HL-60 (cell line): Measurements from ENCODE around the gene PCDH8.

Experiments used
- DNase-seq, 2 experiments: peaks; one replicate each; pipeline ENCODE4 v3.0.0-alpha.2; 2010 to 2020; ENCODE audit warnings: low read depth in 1 of 2, low spot score in 1 of 2
- H3K27ac ChIP-seq: fragments of 250-450 bp; sonication (Bioruptor Pico); replicated peaks from 2 replicates; pipeline ENCODE4 v1.5.1; 2020; ENCODE audit warnings: mild to moderate bottlenecking, moderate library complexity
- H3K27me3 ChIP-seq: fragments of 250-450 bp; sonication (Bioruptor Pico); 2 replicates; pipeline ENCODE4 v1.5.1; 2021; ENCODE audit warnings: mild to moderate bottlenecking, moderate library complexity; ENCODE audit not compliant: insufficient read depth, poor library complexity, severe bottlenecking
- H3K4me3 ChIP-seq: replicated peaks from 2 replicates; pipeline ENCODE4 v1.5.1; 2011; ENCODE audit warnings: mild to moderate bottlenecking, control low read depth, low read length; ENCODE audit not compliant: insufficient read depth
- GABPA ChIP-seq: IDR thresholded peaks from 2 replicates; pipeline ENCODE4 v1.6.1; 2012; ENCODE audit warnings: low read depth
- POLR2AphosphoS5 ChIP-seq: IDR thresholded peaks from 2 replicates; pipeline ENCODE4 v1.6.1; 2012; ENCODE audit warnings: low read depth
- SPI1 ChIP-seq: IDR thresholded peaks from 2 replicates; pipeline ENCODE4 v1.6.1; 2012; ENCODE audit warnings: low read depth, mild to moderate bottlenecking, borderline replicate concordance
- TF ChIP-seq, protein P1 (sequence below): IDR thresholded peaks from 2 replicates; pipeline ENCODE4 v1.6.1; 2012; ENCODE audit warnings: low read depth; ENCODE audit not compliant: insufficient replicate concordance
- TF ChIP-seq, protein P2 (sequence below): IDR thresholded peaks from one replicate; pipeline ENCODE4 v1.5.1; 2011; ENCODE audit warnings: low read length, control low read depth, inconsistent platforms; ENCODE audit not compliant: insufficient read depth

Gene PCDH8

DNA sequence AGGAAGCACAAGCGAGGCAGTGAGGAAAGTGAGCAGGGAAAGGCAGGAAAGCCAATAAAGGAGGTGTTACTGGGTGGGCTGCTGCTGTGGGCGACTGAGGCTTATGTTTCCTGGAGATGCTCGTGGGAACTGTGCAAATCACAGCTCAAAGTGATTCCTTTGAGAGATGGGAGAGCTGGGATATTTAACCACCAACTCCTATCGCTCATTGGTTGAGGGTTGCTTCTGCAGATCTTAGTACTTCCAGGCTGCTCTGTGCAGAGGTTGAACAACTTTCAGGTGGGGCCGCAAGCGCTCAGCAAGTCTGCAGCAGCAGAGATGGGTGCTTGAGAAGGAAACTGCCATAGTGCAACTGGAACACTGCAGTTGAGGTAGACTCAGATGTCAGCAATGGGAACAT is 8.4 kb downstream of the PCDH8 start:
- DNase-seq, result no peak
- H3K27ac ChIP-seq, result no peak overlapping the region
- no peak overlapping the region for H3K4me3 ChIP-seq
- TF ChIP-seq GABPA, result no peak
- peaks cover 8% of the 10 kb centered on the region for H3K27me3 ChIP-seq

DNA sequence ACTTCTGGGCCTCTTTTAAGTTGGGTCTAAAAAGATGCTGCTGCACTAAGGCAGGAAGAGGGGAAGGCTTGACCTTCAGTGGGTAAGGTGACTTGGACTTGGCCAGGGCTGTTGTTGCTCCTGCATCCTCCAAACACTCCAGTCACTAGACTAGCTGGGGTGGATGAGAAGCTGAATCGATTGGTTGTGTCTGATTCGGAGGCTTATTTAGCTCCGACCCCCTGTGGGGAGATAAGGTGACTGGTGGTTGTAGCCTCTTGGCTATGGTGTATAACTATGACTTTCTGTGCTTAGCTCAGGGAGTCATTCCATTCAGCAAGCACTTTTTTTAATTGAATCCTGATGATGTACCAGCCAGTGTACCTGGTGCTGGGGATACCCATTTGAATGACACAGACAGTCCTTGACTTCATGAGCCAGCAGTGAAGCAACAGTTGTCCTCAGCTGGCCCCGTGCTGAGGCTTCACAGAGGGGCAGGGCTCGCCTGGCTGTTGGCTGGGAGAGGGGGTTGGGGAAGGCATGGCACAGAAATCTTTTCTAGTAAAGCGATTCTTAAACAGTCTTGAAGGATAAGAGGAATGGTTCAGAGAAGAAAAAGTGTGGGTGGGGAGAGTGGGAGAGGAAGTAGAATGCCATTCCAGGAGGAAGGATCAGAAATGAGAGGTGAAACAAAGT is 9.9 kb downstream of the PCDH8 start:
- peaks cover 8% of the 10 kb centered on the region for H3K27me3 ChIP-seq
- no peak overlapping the region for H3K4me3 ChIP-seq
- H3K27ac ChIP-seq, result no peak overlapping the region
- DNase-seq, result no peak
- TF ChIP-seq, protein P1, sequence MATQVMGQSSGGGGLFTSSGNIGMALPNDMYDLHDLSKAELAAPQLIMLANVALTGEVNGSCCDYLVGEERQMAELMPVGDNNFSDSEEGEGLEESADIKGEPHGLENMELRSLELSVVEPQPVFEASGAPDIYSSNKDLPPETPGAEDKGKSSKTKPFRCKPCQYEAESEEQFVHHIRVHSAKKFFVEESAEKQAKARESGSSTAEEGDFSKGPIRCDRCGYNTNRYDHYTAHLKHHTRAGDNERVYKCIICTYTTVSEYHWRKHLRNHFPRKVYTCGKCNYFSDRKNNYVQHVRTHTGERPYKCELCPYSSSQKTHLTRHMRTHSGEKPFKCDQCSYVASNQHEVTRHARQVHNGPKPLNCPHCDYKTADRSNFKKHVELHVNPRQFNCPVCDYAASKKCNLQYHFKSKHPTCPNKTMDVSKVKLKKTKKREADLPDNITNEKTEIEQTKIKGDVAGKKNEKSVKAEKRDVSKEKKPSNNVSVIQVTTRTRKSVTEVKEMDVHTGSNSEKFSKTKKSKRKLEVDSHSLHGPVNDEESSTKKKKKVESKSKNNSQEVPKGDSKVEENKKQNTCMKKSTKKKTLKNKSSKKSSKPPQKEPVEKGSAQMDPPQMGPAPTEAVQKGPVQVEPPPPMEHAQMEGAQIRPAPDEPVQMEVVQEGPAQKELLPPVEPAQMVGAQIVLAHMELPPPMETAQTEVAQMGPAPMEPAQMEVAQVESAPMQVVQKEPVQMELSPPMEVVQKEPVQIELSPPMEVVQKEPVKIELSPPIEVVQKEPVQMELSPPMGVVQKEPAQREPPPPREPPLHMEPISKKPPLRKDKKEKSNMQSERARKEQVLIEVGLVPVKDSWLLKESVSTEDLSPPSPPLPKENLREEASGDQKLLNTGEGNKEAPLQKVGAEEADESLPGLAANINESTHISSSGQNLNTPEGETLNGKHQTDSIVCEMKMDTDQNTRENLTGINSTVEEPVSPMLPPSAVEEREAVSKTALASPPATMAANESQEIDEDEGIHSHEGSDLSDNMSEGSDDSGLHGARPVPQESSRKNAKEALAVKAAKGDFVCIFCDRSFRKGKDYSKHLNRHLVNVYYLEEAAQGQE, result no peak
- TF ChIP-seq, protein P2, sequence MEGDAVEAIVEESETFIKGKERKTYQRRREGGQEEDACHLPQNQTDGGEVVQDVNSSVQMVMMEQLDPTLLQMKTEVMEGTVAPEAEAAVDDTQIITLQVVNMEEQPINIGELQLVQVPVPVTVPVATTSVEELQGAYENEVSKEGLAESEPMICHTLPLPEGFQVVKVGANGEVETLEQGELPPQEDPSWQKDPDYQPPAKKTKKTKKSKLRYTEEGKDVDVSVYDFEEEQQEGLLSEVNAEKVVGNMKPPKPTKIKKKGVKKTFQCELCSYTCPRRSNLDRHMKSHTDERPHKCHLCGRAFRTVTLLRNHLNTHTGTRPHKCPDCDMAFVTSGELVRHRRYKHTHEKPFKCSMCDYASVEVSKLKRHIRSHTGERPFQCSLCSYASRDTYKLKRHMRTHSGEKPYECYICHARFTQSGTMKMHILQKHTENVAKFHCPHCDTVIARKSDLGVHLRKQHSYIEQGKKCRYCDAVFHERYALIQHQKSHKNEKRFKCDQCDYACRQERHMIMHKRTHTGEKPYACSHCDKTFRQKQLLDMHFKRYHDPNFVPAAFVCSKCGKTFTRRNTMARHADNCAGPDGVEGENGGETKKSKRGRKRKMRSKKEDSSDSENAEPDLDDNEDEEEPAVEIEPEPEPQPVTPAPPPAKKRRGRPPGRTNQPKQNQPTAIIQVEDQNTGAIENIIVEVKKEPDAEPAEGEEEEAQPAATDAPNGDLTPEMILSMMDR, result no peak

DNA sequence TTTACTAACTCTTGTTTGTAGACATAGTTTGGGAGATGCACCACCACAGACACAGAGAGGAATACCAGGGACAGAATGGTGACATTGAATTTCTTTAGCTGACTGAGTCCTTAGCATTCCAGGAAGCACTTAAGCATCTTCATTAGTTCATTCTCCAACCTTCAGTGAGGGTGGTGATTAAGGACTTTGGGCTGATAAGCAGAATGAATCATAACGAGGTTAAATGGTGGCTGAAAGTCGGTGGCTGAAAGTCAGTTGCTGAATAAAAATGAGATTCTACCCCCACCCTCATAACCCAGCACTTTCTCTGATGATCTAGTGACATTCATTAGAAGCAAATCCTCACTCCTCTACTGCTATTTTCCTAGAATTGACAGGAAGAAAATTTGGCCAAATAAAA is 10.6 kb downstream of the PCDH8 start:
- no peak for DNase-seq
- TF ChIP-seq, protein P1, result no peak
- no peak for TF ChIP-seq SPI1
- TF ChIP-seq, protein P2, result no peak
- no peak for TF ChIP-seq GABPA
- TF ChIP-seq POLR2AphosphoS5, result no peak
- H3K27me3 ChIP-seq, result peaks cover 8% of the 10 kb centered on the region
- H3K27ac ChIP-seq, result no peak overlapping the region
- H3K4me3 ChIP-seq, result no peak overlapping the region

DNA sequence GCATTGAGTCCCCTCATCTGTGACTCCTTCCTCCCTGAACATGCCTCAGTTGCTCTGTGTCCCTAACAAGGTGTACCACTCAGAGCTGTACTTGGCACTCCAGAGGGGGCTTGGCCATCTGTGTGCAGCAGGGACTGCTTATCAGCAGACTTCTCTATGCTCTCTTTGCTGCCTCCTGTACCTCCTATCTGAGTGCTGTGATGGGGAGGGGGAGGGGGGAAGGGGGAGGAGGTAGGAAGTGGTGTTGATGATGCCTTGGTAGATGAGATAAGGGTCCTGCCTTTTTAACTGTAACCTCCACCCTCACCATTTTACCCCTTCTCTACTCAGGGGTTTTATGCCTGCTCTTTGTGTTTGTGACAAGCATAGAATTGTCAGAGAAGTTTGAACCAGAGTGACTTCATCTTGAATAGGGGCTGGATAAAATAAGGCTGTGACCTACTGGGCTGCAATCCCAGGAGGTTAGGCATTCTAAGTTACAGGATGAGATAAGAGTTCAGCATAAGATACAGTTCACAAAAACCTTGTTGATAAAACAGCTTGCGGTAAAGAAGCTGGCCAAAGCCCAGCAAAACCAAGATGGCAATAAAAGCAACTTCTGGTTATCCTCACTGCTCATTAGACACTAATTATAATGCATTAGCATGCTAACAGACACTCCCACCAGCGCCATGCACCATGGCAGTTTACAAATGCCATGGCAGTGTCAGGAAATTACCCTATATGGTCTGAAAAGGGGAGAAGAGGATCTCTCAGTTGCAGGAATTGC is 13.2 kb downstream of the PCDH8 start:
- TF ChIP-seq POLR2AphosphoS5, result no peak
- no peak for TF ChIP-seq SPI1
- TF ChIP-seq GABPA, result no peak
- TF ChIP-seq, protein P2, result no peak
- TF ChIP-seq, protein P1, result no peak
- Histone ChIP-seq H3K4me3 (no peak overlapping the region), H3K27me3 (peaks cover 7% of the 10 kb centered on the region), H3K27ac (no peak overlapping the region)
- no peak for DNase-seq
